ENCODE data around the gene RBBP5.

Gene RBBP5

GRCh38 chr1:205072286-205072685 is 49.5 kb downstream of the RBBP5 start:
- DNase-seq, result no peak

GRCh38 chr1:205071801-205072200 is 50.0 kb downstream of the RBBP5 start:
- H3K4me3 ChIP-seq (ENCODE audit: low read depth, low read length), result no peak overlapping the region
- no peak overlapping the region for H3K27ac ChIP-seq
- DNase-seq, result no peak
- no peaks in the 10 kb centered on the region for H3K36me3 ChIP-seq (replicated peaks)
- no peak for TF ChIP-seq CTCF (IDR thresholded peaks at IDR 0.05; ENCODE audit: low read depth, low read length, missing control alignments)
- H3K27me3 ChIP-seq (replicated peaks), result no peaks in the 10 kb centered on the region
- in situ Hi-C loops (cut with HindIII; ENCODE audit: low pct_ligation_motif_present, low sequenced_read_pairs), result no loop called here

More at GRCh38 chr1:205072286-205072685, 49.5 kb downstream of the RBBP5 start:
- H3K27ac ChIP-seq, result no peak overlapping the region
- H3K36me3 ChIP-seq (replicated peaks), result no peaks in the 10 kb centered on the region
- H3K27me3 ChIP-seq (replicated peaks), result no peaks in the 10 kb centered on the region
- TF ChIP-seq CTCF (IDR thresholded peaks at IDR 0.05; ENCODE audit: low read depth, low read length, missing control alignments), result no peak
- in situ Hi-C loops (cut with HindIII; ENCODE audit: low pct_ligation_motif_present, low sequenced_read_pairs), result no loop called here
- no peak overlapping the region for H3K4me3 ChIP-seq (ENCODE audit: low read depth, low read length)

- DNase-seq, result no peak
- no peaks in the 10 kb centered on the region for H3K36me3 ChIP-seq (replicated peaks)
- TF ChIP-seq CTCF (IDR thresholded peaks at IDR 0.05; ENCODE audit: low read depth, low read length, missing control alignments), result no peak
- no peak overlapping the region for H3K4me3 ChIP-seq (ENCODE audit: low read depth, low read length)
- no peaks in the 10 kb centered on the region for H3K27me3 ChIP-seq (replicated peaks)
- no peak overlapping the region for H3K27ac ChIP-seq
- in situ Hi-C loops (cut with HindIII; ENCODE audit: low pct_ligation_motif_present, low sequenced_read_pairs), result no loop called here
These were observed 50.8 kb downstream of the RBBP5 start for GRCh38 chr1:205071028-205071409.

GRCh38 chr1:205069371-205070125 is 52.2 kb downstream of the RBBP5 start:
- no peak for TF ChIP-seq CTCF (IDR thresholded peaks at IDR 0.05; ENCODE audit: low read depth, low read length, missing control alignments)
- no peaks in the 10 kb centered on the region for H3K36me3 ChIP-seq (replicated peaks)
- H3K4me3 ChIP-seq (ENCODE audit: low read depth, low read length), result no peak overlapping the region
- no peak overlapping the region for H3K27ac ChIP-seq
- no peak for DNase-seq
- H3K27me3 ChIP-seq (replicated peaks), result no peaks in the 10 kb centered on the region
- in situ Hi-C loops (cut with HindIII; ENCODE audit: low pct_ligation_motif_present, low sequenced_read_pairs), result no loop called here

- no peak overlapping the region for H3K4me3 ChIP-seq (ENCODE audit: low read depth, low read length)
- H3K27me3 ChIP-seq (replicated peaks), result no peaks in the 10 kb centered on the region
- no peak for DNase-seq
- no peak overlapping the region for H3K27ac ChIP-seq
- no peak for TF ChIP-seq CTCF (IDR thresholded peaks at IDR 0.05; ENCODE audit: low read depth, low read length, missing control alignments)
- H3K36me3 ChIP-seq (replicated peaks), result no peaks in the 10 kb centered on the region
- in situ Hi-C loops (cut with HindIII; ENCODE audit: low pct_ligation_motif_present, low sequenced_read_pairs), result no loop called here
These were observed 53.2 kb downstream of the RBBP5 start for GRCh38 chr1:205068457-205069040.

Data from brain microvascular endothelial cell (primary cell).